ENCODE results near the gene NEK6.

The NEK6 gene

GRCh38 chr9:124283228-124283814 lies 25.6 kb downstream of the NEK6 start:
- H3K9me3 ChIP-seq (ENCODE audit: control insufficient read depth in 1 of 2, low read length in 2 of 2), result no peaks in the 10 kb centered on the region
- peaks cover 47 to 75% of the 10 kb centered on the region in 2 donors for H3K4me1 ChIP-seq (ENCODE audit: control insufficient read depth in 1 of 2, insufficient read depth in 2 of 2, low read length in 2 of 2)
- H3K36me3 ChIP-seq (ENCODE audit: control insufficient read depth in 1 of 2, insufficient read depth in 2 of 2, low read length in 2 of 2), result peaks cover 0 to 17% of the 10 kb centered on the region in 2 donors
- peak overlapping the region; percentile 85 for H3K27ac ChIP-seq (ENCODE audit: low read length)
- no peak overlapping the region for H3K4me3 ChIP-seq (ENCODE audit: low read depth in 1 of 2, low read length in 2 of 2)
- no peaks in the 10 kb centered on the region for H3K27me3 ChIP-seq (ENCODE audit: low read depth, low read length)

- H3K27ac ChIP-seq (ENCODE audit: low read length), result peak overlapping the region; percentile 70
- peaks cover 47 to 69% of the 10 kb centered on the region in 2 donors for H3K4me1 ChIP-seq (ENCODE audit: control insufficient read depth in 1 of 2, insufficient read depth in 2 of 2, low read length in 2 of 2)
- H3K4me3 ChIP-seq (ENCODE audit: low read depth in 1 of 2, low read length in 2 of 2), result no peak overlapping the region
- H3K36me3 ChIP-seq (ENCODE audit: control insufficient read depth in 1 of 2, insufficient read depth in 2 of 2, low read length in 2 of 2), result peaks cover 0 to 17% of the 10 kb centered on the region in 2 donors
- H3K27me3 ChIP-seq (ENCODE audit: low read depth, low read length), result no peaks in the 10 kb centered on the region
- no peaks in the 10 kb centered on the region for H3K9me3 ChIP-seq (ENCODE audit: control insufficient read depth in 1 of 2, low read length in 2 of 2)
These were observed 26.6 kb downstream of the NEK6 start for GRCh38 chr9:124284237-124284831.

GRCh38 chr9:124284940-124285441 lies 27.2 kb downstream of the NEK6 start:
- no peaks in the 10 kb centered on the region for H3K27me3 ChIP-seq (ENCODE audit: low read depth, low read length)
- H3K9me3 ChIP-seq (ENCODE audit: control insufficient read depth in 1 of 2, low read length in 2 of 2), result no peaks in the 10 kb centered on the region
- no peak overlapping the region for H3K4me3 ChIP-seq (ENCODE audit: low read depth in 1 of 2, low read length in 2 of 2)
- H3K27ac ChIP-seq (ENCODE audit: low read length), result peak overlapping the region; percentile 70
- H3K4me1 ChIP-seq (ENCODE audit: control insufficient read depth in 1 of 2, insufficient read depth in 2 of 2, low read length in 2 of 2), result peaks cover 41 to 70% of the 10 kb centered on the region in 2 donors
- peaks cover 3 to 17% of the 10 kb centered on the region in 2 donors for H3K36me3 ChIP-seq (ENCODE audit: control insufficient read depth in 1 of 2, insufficient read depth in 2 of 2, low read length in 2 of 2)

GRCh38 chr9:124285490-124285889 lies 27.7 kb downstream of the NEK6 start:
- Histone ChIP-seq H3K4me3 (ENCODE audit: low read depth in 1 of 2, low read length in 2 of 2) (no peak overlapping the region), H3K27me3 (ENCODE audit: low read depth, low read length) (no peaks in the 10 kb centered on the region), H3K9me3 (ENCODE audit: control insufficient read depth in 1 of 2, low read length in 2 of 2) (no peaks in the 10 kb centered on the region), H3K27ac (ENCODE audit: low read length) (peak overlapping the region; percentile 70), H3K36me3 (ENCODE audit: control insufficient read depth in 1 of 2, insufficient read depth in 2 of 2, low read length in 2 of 2) (peaks cover 3 to 17% of the 10 kb centered on the region in 2 donors), H3K4me1 (ENCODE audit: control insufficient read depth in 1 of 2, insufficient read depth in 2 of 2, low read length in 2 of 2) (peaks cover 36 to 70% of the 10 kb centered on the region in 2 donors)

GRCh38 chr9:124285903-124286291 lies 28.1 kb downstream of the NEK6 start:
- peak overlapping the region; percentile 0 to 11 for H3K4me3 ChIP-seq (ENCODE audit: low read depth in 1 of 2, low read length in 2 of 2)
- H3K9me3 ChIP-seq (ENCODE audit: control insufficient read depth in 1 of 2, low read length in 2 of 2), result no peaks in the 10 kb centered on the region
- no peaks in the 10 kb centered on the region for H3K27me3 ChIP-seq (ENCODE audit: low read depth, low read length)
- H3K27ac ChIP-seq (ENCODE audit: low read length), result peak overlapping the region; percentile 70
- peaks cover 3 to 17% of the 10 kb centered on the region in 2 donors for H3K36me3 ChIP-seq (ENCODE audit: control insufficient read depth in 1 of 2, insufficient read depth in 2 of 2, low read length in 2 of 2)
- peaks cover 36 to 70% of the 10 kb centered on the region in 2 donors for H3K4me1 ChIP-seq (ENCODE audit: control insufficient read depth in 1 of 2, insufficient read depth in 2 of 2, low read length in 2 of 2)

- Histone ChIP-seq H3K36me3 (ENCODE audit: control insufficient read depth in 1 of 2, insufficient read depth in 2 of 2, low read length in 2 of 2) (peaks cover 3 to 17% of the 10 kb centered on the region in 2 donors), H3K27me3 (ENCODE audit: low read depth, low read length) (no peaks in the 10 kb centered on the region), H3K27ac (ENCODE audit: low read length) (peak overlapping the region; percentile 70), H3K9me3 (ENCODE audit: control insufficient read depth in 1 of 2, low read length in 2 of 2) (no peaks in the 10 kb centered on the region), H3K4me1 (ENCODE audit: control insufficient read depth in 1 of 2, insufficient read depth in 2 of 2, low read length in 2 of 2) (peaks cover 33 to 70% of the 10 kb centered on the region in 2 donors), H3K4me3 (ENCODE audit: low read depth in 1 of 2, low read length in 2 of 2) (peak overlapping the region; percentile 0 to 11)
These were observed 28.7 kb downstream of the NEK6 start for GRCh38 chr9:124286292-124286931.

- H3K27me3 ChIP-seq (ENCODE audit: low read depth, low read length), result no peaks in the 10 kb centered on the region
- peaks cover 3 to 17% of the 10 kb centered on the region in 2 donors for H3K36me3 ChIP-seq (ENCODE audit: control insufficient read depth in 1 of 2, insufficient read depth in 2 of 2, low read length in 2 of 2)
- H3K9me3 ChIP-seq (ENCODE audit: control insufficient read depth in 1 of 2, low read length in 2 of 2), result no peaks in the 10 kb centered on the region
- H3K27ac ChIP-seq (ENCODE audit: low read length), result no peak overlapping the region
- H3K4me1 ChIP-seq (ENCODE audit: control insufficient read depth in 1 of 2, insufficient read depth in 2 of 2, low read length in 2 of 2), result peaks cover 23 to 78% of the 10 kb centered on the region in 2 donors
- H3K4me3 ChIP-seq (ENCODE audit: low read depth in 1 of 2, low read length in 2 of 2), result no peak overlapping the region
These were observed 32.4 kb downstream of the NEK6 start for GRCh38 chr9:124290053-124290591.

- Histone ChIP-seq H3K9me3 (ENCODE audit: control insufficient read depth in 1 of 2, low read length in 2 of 2) (no peaks in the 10 kb centered on the region), H3K27ac (ENCODE audit: low read length) (no peak overlapping the region), H3K4me3 (ENCODE audit: low read depth in 1 of 2, low read length in 2 of 2) (no peak overlapping the region), H3K4me1 (ENCODE audit: control insufficient read depth in 1 of 2, insufficient read depth in 2 of 2, low read length in 2 of 2) (peaks cover 15 to 78% of the 10 kb centered on the region in 2 donors), H3K36me3 (ENCODE audit: control insufficient read depth in 1 of 2, insufficient read depth in 2 of 2, low read length in 2 of 2) (peaks cover 3 to 10% of the 10 kb centered on the region in 2 donors), H3K27me3 (ENCODE audit: low read depth, low read length) (no peaks in the 10 kb centered on the region)
These were observed 33.2 kb downstream of the NEK6 start for GRCh38 chr9:124290743-124291554.

GRCh38 chr9:124291801-124292396 lies 34.1 kb downstream of the NEK6 start:
- Histone ChIP-seq H3K9me3 (ENCODE audit: control insufficient read depth in 1 of 2, low read length in 2 of 2) (no peaks in the 10 kb centered on the region), H3K4me3 (ENCODE audit: low read depth in 1 of 2, low read length in 2 of 2) (no peak overlapping the region), H3K27ac (ENCODE audit: low read length) (no peak overlapping the region), H3K27me3 (ENCODE audit: low read depth, low read length) (no peaks in the 10 kb centered on the region), H3K36me3 (ENCODE audit: control insufficient read depth in 1 of 2, insufficient read depth in 2 of 2, low read length in 2 of 2) (peaks cover 1 to 3% of the 10 kb centered on the region in 2 donors), H3K4me1 (ENCODE audit: control insufficient read depth in 1 of 2, insufficient read depth in 2 of 2, low read length in 2 of 2) (peaks cover 6 to 78% of the 10 kb centered on the region in 2 donors)

- H3K9me3 ChIP-seq (ENCODE audit: control insufficient read depth in 1 of 2, low read length in 2 of 2), result no peaks in the 10 kb centered on the region
- H3K27ac ChIP-seq (ENCODE audit: low read length), result no peak overlapping the region
- peaks cover 0 to 3% of the 10 kb centered on the region in 2 donors for H3K36me3 ChIP-seq (ENCODE audit: control insufficient read depth in 1 of 2, insufficient read depth in 2 of 2, low read length in 2 of 2)
- H3K27me3 ChIP-seq (ENCODE audit: low read depth, low read length), result no peaks in the 10 kb centered on the region
- no peak overlapping the region for H3K4me3 ChIP-seq (ENCODE audit: low read depth in 1 of 2, low read length in 2 of 2)
- H3K4me1 ChIP-seq (ENCODE audit: control insufficient read depth in 1 of 2, insufficient read depth in 2 of 2, low read length in 2 of 2), result peaks cover 8 to 82% of the 10 kb centered on the region in 2 donors
These were observed 35.2 kb downstream of the NEK6 start for GRCh38 chr9:124292696-124293593.
